ENCODE data around the gene COPS3. TPM values are rescaled to one million over a fixed set of nuclear protein-coding genes. Genes with fewer than 3 reads are reported as not detected.

The COPS3 gene
- total RNA-seq, 1 donor from 2014 or later, result 87.4 TPM

DNA sequence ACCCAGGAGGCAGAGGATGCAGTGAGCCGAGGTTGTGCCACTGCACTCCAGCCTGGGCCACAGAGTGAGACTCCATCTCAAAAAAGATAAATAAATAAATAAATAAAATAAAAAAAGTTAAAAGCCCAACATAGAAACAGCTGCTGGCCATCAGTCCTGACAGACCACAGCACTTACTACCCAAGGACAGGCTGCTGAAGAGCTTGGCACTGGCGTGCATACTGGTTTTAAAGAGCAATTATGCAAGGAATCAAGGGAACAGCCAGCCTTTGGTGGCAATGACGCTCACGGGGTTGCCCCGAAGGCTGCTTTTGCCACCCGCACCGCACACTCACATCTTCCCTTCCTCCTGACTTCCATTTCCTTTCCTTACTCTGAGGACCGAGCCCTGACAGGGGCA, 79.1 kb downstream of the COPS3 start:
- DNase-seq (ENCODE audit: low read depth) (no peak), FAIRE-seq (no peak)
- Histone ChIP-seq H3K27me3 (ENCODE audit: control insufficient read depth, insufficient read depth, low read length) (no peaks in the 10 kb centered on the region), H3K36me3 (ENCODE audit: control insufficient read depth, insufficient read depth, low read length) (no peaks in the 10 kb centered on the region), H3K4me3 (ENCODE audit: low read depth, low read length) (no peak overlapping the region)
- TF ChIP-seq, protein P1, sequence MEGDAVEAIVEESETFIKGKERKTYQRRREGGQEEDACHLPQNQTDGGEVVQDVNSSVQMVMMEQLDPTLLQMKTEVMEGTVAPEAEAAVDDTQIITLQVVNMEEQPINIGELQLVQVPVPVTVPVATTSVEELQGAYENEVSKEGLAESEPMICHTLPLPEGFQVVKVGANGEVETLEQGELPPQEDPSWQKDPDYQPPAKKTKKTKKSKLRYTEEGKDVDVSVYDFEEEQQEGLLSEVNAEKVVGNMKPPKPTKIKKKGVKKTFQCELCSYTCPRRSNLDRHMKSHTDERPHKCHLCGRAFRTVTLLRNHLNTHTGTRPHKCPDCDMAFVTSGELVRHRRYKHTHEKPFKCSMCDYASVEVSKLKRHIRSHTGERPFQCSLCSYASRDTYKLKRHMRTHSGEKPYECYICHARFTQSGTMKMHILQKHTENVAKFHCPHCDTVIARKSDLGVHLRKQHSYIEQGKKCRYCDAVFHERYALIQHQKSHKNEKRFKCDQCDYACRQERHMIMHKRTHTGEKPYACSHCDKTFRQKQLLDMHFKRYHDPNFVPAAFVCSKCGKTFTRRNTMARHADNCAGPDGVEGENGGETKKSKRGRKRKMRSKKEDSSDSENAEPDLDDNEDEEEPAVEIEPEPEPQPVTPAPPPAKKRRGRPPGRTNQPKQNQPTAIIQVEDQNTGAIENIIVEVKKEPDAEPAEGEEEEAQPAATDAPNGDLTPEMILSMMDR (IDR thresholded peaks at IDR 0.05; ENCODE audit: insufficient read depth, low read length, severe bottlenecking), result no peak

DNA sequence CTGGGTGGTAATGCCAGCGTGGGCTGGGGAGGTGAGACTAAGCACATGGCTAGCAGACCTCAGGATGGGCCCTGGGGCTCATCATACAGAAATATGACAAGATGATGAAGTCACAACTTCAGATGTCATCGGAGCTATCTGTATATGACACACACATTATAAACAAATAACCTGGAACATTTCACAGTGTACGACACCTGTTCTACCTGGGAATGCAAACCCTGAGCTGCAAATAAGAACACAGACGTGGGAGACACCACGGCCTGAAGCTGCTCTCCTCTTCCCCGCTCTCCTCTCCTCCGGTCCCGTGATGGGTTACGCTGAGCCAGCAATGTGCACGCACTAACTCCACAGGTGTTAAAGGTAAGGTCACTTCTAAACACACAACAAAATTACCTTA, 79.8 kb downstream of the COPS3 start:
- H3K27me3 ChIP-seq (ENCODE audit: control insufficient read depth, insufficient read depth, low read length), result no peaks in the 10 kb centered on the region
- no peak overlapping the region for H3K4me3 ChIP-seq (ENCODE audit: low read depth, low read length)
- DNase-seq (ENCODE audit: low read depth), result no peak
- no peaks in the 10 kb centered on the region for H3K36me3 ChIP-seq (ENCODE audit: control insufficient read depth, insufficient read depth, low read length)
- TF ChIP-seq, protein P1 (IDR thresholded peaks at IDR 0.05; ENCODE audit: insufficient read depth, low read length, severe bottlenecking), result no peak
- FAIRE-seq, result no peak

DNA sequence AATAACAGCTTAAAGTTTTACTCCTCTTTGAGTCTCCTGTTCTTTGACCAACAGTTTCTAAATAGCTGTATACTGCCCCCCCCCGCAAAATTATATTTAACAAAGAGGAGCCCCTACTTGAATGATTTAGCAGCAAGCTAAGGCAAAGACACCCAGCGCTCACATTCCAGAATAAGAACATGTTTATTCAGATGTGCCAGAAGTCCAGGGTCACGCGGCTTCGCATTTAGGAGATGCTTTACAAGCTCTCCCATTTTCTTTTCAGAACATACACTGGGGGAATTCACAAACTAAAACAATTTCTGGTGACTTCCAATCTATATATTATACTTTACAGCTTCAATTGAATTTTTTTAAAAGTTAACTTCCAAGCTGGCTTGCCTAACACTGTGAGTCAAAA, 80.2 kb downstream of the COPS3 start:
- DNase-seq (ENCODE audit: low read depth) (no peak), FAIRE-seq (no peak)
- no peaks in the 10 kb centered on the region for H3K27me3 ChIP-seq (ENCODE audit: control insufficient read depth, insufficient read depth, low read length)
- no peak overlapping the region for H3K4me3 ChIP-seq (ENCODE audit: low read depth, low read length)
- TF ChIP-seq, protein P1 (IDR thresholded peaks at IDR 0.05; ENCODE audit: insufficient read depth, low read length, severe bottlenecking), result no peak
- H3K36me3 ChIP-seq (ENCODE audit: control insufficient read depth, insufficient read depth, low read length), result no peaks in the 10 kb centered on the region

DNA sequence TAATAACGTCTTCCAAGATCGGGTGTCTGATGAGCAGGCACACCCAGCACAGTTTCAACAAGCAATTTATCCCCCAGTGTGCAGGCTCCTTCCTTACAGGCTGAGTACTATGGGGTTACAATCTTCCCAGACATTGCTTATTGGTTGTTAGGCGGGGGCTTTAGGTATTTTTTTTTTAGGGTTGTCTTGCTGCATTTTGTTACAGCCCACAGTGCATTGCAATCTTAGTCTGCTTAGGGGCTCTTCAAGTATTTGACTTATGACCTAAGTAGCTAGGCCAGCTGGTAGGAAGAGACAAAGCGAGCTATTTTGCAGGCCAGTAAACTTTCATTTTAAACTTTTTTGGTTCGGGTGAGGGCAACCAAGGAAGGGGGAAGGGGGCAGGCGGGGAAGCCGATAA, 80.7 kb downstream of the COPS3 start:
- Histone ChIP-seq H3K36me3 (ENCODE audit: control insufficient read depth, insufficient read depth, low read length) (no peaks in the 10 kb centered on the region), H3K27me3 (ENCODE audit: control insufficient read depth, insufficient read depth, low read length) (no peaks in the 10 kb centered on the region), H3K4me3 (ENCODE audit: low read depth, low read length) (no peak overlapping the region)
- no peak for DNase-seq (ENCODE audit: low read depth)
- TF ChIP-seq, protein P1 (IDR thresholded peaks at IDR 0.05; ENCODE audit: insufficient read depth, low read length, severe bottlenecking), result no peak
- FAIRE-seq, result no peak

GRCh38 chr17:17198281-17198680, 82.8 kb downstream of the COPS3 start:
- H3K36me3 ChIP-seq (ENCODE audit: control insufficient read depth, insufficient read depth, low read length), result no peaks in the 10 kb centered on the region
- TF ChIP-seq, protein P1 (IDR thresholded peaks at IDR 0.05; ENCODE audit: insufficient read depth, low read length, severe bottlenecking), result no peak
- FAIRE-seq (no peak), DNase-seq (ENCODE audit: low read depth) (no peak)
- no peak overlapping the region for H3K4me3 ChIP-seq (ENCODE audit: low read depth, low read length)
- H3K27me3 ChIP-seq (ENCODE audit: control insufficient read depth, insufficient read depth, low read length), result no peaks in the 10 kb centered on the region

DNA sequence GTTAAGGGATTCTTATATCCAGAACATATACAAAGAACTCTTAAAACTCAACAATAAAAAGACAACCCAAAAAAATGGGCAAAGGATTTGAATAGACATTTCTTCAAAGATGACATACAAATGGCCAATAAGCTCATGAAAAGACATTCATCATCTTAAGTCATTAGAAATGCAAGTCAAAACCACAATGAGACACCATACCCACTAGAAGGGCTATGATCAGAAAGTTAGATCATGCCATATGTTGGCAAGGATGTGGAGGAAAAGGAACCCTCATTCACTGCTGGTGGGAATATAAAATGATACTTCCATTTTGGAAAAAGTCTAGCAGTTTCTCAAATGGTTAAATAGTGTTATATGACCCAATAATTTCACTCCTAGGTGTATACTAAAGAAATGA, 84.3 kb downstream of the COPS3 start:
- DNase-seq (ENCODE audit: low read depth) (no peak), FAIRE-seq (no peak)
- no peaks in the 10 kb centered on the region for H3K27me3 ChIP-seq (ENCODE audit: control insufficient read depth, insufficient read depth, low read length)
- TF ChIP-seq, protein P1 (IDR thresholded peaks at IDR 0.05; ENCODE audit: insufficient read depth, low read length, severe bottlenecking), result no peak
- H3K36me3 ChIP-seq (ENCODE audit: control insufficient read depth, insufficient read depth, low read length), result no peaks in the 10 kb centered on the region
- no peak overlapping the region for H3K4me3 ChIP-seq (ENCODE audit: low read depth, low read length)
